Measurements from ENCODE around the gene AQP3.
"Not testable (repeated sequence)": the region's sequence is repeated elsewhere in the genome, so short reads cannot be mapped to it uniquely, and the experiment has no call there.

Gene AQP3

DNA sequence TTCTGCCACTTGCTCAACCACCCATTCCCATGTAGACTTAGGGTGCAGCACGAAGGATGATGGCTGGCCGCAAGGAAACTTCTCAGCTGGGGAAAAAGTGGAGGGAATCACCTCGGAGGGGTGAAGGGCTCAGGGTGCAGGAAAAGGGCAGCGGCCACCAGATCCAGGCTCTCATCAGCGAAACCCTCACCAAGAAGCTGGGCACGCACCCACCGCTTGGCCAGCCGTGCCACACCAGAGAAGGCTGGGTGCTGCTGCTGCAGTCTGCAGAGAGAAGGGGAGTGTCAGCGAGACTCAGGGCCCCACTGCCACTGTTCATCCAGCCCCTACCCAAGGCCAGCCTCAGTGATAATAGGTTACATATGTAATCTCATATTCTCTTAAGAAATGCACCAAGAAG, 17.7 kb upstream of the AQP3 start:
- no peak for DNase-seq (ENCODE audit: low read depth)

DNA sequence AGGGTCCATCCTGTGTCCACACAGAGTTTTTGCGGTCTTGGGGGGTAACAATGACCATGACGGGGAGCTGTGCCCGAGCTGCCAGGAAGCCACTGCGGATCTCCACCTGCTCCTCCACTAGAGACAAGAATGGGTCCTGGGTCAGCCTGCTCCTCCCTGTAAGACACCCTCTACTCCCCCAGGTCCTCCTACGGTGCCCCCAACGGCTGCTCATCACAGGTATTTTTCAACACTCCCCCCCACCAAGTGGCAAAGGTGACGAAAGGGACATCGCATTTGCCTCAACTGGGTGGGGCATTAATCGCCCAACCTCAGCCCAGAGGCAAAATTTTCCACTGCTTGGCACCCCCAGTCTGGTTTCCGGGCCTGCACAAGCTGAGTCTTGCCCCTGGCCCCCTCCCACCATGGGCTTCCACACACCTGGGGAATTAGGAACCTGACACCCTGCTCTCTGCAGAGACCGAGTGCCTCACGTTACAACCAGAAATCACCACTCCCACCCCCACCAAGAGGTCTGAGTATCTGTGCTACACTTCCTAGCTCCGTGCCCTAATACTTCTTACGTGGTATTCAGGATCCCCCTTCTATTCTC, 16.7 kb upstream of the AQP3 start:
- no peak for DNase-seq (ENCODE audit: low read depth)

DNA sequence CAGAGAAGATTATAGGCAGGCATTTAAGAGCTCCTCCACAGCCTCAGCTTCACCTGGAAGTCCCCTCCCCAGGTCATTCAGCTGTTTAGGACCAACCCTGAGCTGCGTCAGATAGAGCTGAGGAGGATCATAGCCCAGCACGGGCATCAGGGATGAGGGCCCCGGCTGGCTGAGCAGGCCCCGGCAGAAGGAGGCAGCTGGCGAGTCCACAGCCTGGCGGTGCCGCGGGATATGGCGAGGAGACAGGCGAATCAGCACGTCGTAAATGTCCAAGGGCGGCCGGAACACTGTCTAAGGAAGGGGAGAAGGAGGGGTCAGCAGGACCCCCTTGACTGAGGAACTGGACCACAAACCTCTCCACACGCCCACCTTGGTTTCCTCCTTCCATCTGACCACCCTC, 15.8 kb upstream of the AQP3 start:
- no peak for DNase-seq (ENCODE audit: low read depth)

DNA sequence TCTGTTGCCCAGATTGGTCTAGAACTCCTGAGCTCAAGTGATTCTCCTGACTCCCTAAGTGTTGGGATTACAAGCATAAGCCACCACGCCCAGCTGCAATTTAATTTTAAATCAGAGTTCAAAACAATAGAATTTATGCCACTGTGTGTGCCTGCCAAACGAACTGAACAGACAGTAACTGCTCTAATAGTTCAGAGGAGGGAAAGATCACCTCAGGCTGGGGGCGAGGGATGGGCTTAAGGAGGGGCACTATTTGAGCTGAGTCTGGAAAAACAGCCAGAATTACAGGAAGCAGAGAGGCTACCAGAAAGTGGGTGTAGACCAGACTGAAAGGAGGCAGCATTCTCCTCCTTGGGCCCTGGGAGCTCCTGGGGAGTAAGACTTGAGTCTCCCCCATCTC, 14.1 kb upstream of the AQP3 start:
- no peak for DNase-seq (ENCODE audit: low read depth)

DNA sequence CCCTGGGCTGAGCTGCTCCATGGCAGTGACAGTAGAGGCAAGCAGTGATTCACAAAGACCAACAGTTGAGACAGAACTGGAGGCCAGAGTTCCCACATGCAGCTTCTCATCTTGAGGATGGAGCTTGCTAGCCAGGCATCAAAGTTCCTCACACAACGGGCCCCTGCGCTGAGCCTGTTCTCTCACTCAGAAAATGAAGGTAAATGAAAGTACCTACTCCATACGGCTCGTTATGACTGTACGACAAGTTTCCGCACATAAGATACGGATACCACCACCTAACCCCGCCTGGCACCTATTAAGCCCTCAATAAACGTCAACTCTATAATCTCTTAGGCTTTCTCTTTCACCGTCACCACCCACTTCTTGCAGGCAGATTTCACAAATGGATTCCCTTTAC, 13.5 kb upstream of the AQP3 start:
- no peak for DNase-seq (ENCODE audit: low read depth)

DNA sequence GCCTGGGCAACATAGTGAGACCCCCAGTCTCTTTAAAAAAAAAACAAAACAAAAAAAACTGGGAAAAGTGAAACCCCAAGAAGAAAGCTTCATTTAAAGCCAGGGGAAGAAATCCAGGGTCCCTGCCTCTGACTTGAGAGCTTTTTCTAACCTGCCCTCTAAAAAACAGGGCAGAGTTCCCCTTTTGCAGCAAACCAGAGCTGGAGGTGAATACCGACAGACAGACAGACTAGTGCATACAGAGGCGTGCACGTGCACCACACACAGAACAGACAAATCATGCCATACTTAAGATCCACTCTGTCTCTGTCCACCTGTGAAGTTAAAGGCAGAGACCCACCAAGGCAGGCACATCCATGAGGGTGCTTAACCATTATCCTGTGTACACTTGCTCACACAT, 11.7 kb upstream of the AQP3 start:
- no peak for DNase-seq (ENCODE audit: low read depth)

DNA sequence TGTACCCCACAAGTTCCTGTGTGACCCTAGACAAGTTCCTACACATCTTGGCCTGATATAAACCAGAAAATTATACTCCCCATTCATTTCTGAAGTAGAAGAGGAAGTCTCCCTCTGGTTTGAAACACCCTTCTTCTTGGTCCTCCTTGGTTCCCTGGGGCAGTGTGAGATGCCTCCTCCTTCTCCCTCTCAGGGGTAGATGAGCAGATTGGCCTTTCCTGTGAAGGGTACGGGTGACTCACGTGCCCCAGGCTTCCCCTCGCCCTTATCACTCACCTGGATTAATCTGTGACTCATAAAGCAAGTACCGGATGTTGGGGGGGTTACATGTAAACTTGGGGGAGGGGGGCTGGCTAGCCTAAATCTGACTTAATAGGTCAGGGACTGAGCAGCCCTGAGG, 11.1 kb upstream of the AQP3 start:
- DNase-seq (ENCODE audit: low read depth): no peak

DNA sequence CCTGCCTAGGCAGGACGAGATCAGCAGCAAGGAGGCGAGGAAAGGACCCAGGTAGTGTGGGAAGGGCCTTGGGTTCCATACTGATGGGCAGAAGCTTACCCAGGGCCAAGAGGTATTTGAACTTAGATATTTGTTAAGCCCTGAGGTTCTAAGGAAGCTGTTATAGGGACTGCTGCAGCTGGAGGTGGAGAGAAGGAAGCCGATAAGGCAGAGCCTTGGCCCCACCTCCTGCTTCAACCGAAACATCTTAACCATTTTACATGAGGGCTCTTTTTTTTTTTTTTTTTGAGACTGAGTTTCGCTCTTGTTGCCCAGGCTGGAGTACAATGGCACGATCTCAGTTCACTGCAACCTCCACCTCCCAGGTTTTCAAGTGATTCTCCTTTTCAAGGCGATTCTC, 8.6 kb upstream of the AQP3 start:
- no peak for DNase-seq (ENCODE audit: low read depth)

DNA sequence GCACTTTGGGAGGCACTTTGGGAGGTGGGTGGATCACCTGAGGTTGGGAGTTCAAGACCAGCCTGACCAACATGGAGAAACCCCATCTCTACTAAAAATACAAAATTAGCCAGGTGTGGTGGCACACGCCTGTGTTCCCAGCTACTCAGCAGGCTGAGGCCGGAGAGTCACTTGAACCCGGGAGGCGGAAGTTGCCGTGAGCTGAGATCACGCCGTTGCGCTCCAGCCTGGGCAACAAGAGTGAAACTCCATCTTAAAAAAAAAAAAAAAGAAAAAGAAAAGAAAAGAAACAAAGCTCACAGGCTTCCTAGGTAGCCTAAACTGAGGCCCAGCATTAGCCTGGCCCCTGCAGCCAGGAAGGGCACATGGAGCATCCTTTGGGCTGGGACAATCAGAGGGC, 8.1 kb upstream of the AQP3 start:
- not testable (repeated sequence) for DNase-seq (ENCODE audit: low read depth)

DNA sequence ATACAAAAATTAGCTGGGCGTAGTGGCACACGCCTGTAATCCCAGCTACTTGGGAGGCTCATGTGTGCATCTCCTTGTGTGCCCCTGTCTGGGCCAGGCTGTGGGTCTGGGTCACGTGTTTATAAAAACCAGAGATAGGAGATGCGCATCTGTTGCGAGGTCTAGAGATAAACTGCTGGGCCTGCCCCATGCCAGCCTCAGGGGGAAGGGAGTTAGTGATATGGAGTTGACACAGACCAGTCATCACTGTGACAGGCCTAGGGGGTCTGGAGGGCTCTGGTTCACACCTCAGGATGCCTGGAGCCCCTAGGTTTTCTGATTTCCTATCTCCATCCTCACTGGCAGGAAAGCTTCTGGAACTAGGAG, 7.3 kb upstream of the AQP3 start:
- not testable (repeated sequence) for DNase-seq (ENCODE audit: low read depth)

DNA sequence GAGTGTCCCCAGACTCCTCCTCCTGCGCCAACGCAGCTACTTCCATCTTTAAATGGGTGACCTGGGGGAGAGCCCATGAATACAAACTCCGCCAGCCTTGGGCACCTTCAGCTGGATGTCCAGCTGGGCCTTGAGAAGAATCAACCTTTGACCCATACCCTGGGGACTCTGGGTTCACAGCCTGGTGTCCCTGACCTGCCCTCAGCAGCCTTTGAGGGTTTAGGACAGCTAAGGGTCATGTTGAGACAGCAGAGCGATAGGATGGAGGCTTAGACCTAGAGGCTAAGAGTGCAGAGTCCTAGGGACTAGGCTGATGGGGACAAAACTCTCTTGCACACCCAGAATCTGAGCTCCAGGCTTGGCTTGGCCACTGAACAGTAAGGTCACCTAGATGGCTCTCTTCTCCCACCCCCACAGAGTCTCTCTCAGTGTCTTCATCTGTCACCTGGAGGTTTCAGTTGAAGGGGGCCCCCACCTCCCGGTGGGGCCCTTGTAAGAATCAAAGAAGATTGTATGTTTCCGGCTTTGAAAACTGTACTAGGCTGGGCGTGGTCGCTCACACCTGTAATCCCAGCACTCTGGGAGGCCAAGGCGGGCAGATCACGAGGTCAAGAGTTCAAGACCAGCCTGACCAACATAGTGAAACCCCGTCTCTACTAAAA, 6.7 kb upstream of the AQP3 start:
- no peak for DNase-seq (ENCODE audit: low read depth)

DNA sequence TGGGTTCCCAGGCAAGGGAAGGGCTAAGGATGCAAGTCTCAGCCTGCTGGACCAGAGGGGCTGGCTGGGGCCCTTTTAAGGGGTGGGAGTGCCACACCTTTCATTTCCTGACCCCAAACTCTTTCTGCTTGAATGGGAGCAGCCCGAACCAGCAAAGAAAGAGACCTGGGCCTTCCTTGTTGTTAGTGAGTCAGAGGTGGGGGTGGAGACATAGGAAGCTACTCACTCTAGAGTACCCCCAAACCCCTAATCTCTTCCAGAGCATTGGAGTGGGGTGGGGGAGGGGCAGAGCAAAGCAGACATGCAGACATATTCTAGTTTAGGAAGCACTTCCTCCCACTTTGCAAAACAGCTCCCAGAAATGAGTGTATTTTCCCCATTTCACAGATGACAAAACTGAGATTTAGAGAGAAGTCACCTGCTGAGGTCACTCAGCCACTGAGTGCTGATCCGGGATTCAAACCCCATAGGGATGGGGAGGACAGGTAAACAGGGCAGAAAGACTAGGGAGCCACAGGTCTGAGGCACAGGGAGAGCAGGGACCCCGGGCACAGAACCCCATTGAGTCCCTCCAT, 6.0 kb upstream of the AQP3 start:
- DNase-seq (ENCODE audit: low read depth): no peak

DNA sequence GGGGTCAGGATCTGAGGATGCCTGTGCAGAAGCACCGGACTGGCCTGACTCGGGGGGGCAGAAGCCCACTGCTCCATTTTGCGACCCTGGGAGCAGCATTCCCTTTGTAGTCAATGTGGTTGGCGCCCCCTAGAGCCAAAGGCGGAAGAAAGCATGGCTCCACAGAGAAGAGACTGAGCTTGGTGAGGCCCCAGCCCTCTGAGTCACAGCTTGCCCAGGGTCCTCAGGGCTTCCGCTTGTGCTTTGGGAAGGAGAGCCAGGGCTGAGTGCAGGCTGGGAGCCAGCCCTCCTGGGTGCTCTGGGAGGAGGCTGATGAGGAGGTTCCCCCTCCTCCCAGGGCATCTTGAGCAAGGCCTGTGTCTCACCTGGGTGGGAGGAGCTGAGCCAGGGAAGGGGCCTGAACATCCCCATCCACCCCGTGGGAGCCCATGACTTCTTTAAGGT, 5.5 kb upstream of the AQP3 start:
- DNase-seq (ENCODE audit: low read depth): peak; percentile 33

DNA sequence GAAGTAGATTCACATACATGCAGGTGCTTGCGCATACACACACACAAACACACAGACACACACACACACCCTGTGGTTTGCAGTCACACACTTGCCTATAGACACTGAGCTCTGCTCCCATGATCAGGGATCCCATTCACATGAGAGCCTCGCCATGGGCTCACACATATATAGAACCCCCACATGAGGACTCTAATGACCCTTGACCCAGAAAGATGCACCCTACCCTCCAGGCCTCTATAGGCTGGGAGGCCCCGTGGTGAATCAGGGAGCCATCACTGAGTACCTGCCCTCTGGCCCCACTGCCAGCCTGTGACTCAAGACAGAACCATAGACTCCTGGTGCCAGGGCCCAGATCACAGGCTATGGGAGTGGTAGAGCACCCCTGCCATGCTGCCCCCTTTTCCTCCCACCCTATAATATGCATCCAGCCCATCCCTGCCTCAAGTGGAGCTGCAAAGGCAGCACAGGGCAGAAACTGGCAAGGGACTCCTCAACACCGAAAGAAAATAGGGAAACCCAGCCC, 3.3 kb upstream of the AQP3 start:
- no peak for DNase-seq (ENCODE audit: low read depth)

DNA sequence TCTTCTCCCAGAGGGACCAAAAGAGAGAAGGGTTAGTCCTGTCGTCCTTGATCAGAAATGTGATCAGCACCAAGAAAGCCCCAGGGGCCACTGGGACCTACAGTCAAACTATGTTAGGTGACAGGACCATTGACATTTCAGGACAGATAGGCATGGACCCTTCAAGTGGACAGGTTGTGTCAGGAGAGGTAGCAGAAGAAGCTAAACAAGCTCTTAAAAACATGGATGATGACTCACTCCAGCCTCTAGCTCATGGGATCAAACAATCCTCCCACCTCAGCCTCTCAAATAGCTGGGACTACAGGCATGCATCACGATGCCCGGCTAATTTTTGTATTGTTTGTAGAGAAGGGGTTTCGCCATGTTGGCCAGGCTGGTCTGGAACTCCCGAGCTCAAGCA, 2.3 kb upstream of the AQP3 start:
- DNase-seq (ENCODE audit: low read depth): no peak

DNA sequence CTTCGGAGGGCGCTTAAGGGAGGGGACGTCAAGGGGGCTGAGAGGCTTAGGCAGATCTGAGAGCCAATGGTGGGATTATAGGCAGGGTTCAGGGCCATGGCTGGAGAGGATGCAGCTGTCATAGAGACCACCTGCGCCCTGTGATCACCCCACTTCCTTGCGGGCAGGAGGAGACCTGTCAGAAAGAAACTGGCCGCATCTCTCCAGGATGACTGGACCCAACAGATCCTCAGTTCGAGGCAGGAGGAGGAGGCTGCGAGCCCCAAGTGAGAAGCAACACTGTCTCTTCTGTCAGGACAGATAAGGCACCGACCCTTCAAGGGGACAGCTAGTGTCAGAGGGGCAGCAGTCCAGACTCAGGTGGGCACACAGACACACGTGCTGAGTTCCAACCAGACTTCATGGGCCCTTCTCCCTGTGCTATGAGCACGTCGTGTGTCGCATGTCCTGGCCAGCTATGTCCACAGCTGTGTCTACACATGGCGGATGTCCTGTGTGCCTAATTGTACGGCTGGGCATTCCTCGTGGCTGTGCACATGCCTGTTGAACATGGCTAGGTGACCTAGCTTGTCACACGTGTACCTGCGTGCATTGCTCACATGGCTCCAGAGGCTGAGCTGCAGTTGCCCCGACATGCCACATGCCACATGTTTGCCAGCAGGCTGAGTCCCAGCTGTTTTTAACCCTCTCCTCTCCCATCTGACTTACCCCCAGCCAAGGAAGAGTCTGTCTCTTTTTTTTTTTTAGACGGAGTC, 583 bp upstream of the AQP3 start:
- no peak for DNase-seq (ENCODE audit: low read depth)

DNA sequence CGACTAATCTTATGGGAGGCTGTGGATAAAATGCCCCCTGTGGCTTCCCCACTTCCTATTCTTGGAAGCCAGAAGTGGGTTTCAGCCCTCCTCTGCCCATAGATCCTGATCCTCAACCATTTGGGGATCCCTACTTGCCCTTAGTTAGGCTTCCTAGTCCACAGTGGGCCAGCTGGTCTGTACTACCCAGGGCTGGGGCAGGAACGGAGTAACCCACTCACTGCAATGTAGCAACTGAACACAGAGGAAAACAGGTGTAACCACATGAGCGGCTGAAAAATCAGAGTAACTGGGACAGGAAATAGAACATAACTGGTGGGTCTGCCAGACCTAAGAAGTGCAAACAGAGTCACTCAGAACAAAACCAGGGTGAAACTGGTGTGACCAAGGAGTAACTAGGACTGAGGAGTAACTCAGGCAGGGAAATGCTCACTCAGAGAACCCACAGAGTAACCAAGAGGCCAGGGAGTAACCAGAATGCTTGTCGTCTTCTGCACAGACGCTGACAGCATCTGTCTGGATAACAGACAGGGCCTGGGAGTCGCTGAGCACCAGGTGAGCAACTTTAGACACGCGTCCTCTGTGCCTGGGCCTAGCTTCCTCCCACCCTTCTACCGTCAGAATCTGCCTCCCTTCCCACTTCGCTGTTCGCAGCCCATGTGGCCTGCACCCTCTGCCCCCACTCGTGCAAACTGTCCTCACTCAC, 1.0 kb downstream of the AQP3 start:
- no peak for DNase-seq (ENCODE audit: low read depth)

DNA sequence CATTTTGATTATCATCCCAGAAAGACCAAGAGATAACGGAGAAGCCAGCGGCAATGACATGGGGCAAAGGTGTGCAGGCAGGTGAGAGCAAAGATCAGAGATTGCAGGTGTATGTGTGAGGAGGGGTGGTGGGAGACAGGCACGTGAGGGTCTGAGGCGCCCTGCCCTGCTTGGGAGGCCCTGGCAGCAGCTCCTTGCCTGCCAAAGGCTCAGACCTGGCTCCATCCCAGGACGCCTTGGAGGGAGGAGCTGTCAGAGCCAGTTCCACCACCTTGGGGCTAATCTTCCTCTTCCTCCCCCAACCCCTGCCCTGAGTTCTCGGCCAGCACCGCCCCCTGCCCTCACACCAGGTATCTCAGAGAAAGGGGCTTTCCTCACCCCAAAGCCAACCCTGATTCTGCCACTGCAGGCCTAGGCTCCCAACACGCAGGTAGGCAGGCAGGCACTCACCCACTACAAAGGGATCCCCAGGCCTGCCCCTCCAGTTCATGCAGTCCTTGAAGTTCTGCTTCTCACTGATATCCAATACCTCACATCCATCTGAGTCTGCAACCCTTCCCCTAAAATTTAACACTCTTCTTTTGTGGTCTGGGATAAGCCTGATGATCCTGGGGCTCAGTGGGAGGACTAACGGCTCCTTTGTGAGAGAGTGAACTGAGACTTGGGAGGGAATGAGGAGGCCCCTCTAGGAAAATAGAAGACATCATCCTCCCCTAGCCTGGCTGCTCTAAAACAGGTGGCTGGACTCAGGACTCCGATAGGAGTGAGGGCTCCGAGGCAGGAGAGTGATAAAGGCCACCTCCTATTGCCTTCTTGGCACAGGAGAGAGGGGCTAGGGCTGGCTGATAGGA, 1.8 kb downstream of the AQP3 start:
- no peak for DNase-seq (ENCODE audit: low read depth)

DNA sequence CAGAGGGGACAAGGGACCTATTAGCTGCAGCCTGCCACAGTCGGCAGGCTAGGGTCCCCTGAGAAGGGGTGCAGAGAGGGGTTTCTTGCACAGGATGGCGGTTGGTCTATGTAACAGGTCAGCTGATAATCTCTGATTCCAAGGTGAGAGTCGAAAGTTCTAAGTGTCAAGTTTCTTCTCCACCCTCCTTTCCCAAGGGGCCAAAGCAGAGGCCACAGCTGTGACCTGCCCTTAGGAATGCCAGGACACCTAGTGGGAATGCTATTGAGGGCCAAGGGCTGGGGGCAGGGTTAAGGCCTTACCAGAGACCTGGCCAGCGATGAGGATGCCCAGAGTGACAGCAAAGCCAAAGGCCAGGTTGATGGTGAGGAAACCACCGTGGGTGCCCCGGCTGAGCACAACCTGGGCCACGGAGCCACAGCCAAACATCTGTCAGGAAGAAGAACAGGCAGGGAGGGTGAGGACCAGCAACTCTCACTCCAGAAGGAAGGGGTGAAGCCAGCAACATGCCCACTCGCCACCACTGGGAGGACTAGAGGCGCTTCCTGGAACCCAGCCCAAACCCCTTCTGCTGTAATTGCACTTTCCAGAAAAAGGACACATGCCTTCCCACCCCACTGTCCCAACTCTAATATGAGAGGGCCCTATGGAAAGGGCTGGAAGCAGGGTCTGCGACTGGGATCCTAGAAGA, 3.8 kb downstream of the AQP3 start:
- DNase-seq (ENCODE audit: low read depth): no peak

DNA sequence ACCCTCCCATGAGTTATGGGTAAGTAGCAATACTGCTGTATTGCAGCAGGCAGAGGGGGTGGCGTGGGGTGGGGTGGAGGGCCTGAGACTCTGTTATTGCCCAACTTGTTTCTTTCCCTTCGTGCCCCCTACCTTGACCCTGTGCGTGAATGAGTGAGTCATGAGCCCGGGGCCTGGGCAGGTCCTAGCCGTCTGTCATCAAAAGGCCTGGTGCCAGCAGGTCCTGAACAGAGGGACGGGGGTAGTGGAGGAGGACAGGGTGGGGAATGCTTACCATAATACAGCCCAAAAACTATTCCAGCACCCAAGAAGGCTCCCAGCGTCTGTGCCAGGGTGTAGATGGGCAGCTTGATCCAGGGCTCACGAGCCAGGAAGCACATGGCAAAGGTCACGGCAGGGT, 4.3 kb downstream of the AQP3 start:
- no peak for DNase-seq (ENCODE audit: low read depth)

DNA sequence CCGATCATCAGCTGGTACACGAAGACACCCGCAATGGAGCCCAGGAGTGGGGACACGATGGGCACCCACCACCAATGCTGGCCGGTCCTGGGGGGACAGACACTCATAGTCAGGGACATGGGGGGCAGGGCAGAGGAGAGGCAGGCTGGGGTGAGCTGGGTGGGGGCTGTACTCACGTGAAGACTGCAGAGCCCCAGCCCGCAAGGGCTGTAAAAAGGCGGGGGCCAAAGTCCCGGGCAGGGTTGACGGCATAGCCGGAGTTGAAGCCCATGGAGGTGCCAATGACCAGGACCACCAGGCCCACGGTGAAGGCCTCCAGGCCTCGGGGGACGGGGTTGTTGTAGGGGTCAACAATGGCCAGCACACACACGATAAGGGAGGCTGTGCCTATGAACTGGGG, 5.3 kb downstream of the AQP3 start:
- DNase-seq (ENCODE audit: low read depth): no peak

Data from GM04504 (cell line).